Activated naive CD8-positive, alpha-beta T cell treated with anti-CD3 and anti-CD28 coated beads, Interleukin-2, amount 50 U/mL, for 16 hours (primary cell): ENCODE data around the gene COLEC12.

Source experiments
- DNase-seq: peaks from one replicate; pipeline ENCODE4 v3.0.0-alpha.2; 2020; ENCODE audit warnings: low read depth, low spot score

Gene COLEC12

GRCh38 chr18:289026-289425, 211.5 kb downstream of the COLEC12 start:
- no peak for DNase-seq

GRCh38 chr18:286515-287310, 213.8 kb downstream of the COLEC12 start:
- no peak for DNase-seq

GRCh38 chr18:285817-286216, 214.7 kb downstream of the COLEC12 start:
- DNase-seq = no peak

- no peak for DNase-seq
Observed at GRCh38 chr18:275486-275885, 225.0 kb downstream of the COLEC12 start.

- DNase-seq = no peak
Observed at GRCh38 chr18:274313-274712, 226.2 kb downstream of the COLEC12 start.

- no peak for DNase-seq
Observed at GRCh38 chr18:273525-273924, 227.0 kb downstream of the COLEC12 start.

- no peak for DNase-seq
Observed at GRCh38 chr18:272650-273049, 227.9 kb downstream of the COLEC12 start.

GRCh38 chr18:269480-270095, 230.9 kb downstream of the COLEC12 start:
- no peak for DNase-seq

GRCh38 chr18:267688-268552, 232.6 kb downstream of the COLEC12 start, which contains the start of gene THOC1:
Gene THOC1, minus strand, starts transcription at chr18:268047. Its CDS starts 28 bp downstream, at chr18:268019.
- peak; percentile 95 for DNase-seq

- DNase-seq = no peak
Observed at GRCh38 chr18:267380-267687, 233.2 kb downstream of the COLEC12 start.
